ENCODE measurements around the gene LDB2. TPM values are rescaled to one million over a fixed set of nuclear protein-coding genes. Genes with fewer than 3 reads are reported as not detected.

Gene LDB2
- total and polyA plus RNA-seq, 2 donors (not counting 1 experiment from before 2014, with no cell fraction given) = 41.6 to 78.3 TPM

DNA sequence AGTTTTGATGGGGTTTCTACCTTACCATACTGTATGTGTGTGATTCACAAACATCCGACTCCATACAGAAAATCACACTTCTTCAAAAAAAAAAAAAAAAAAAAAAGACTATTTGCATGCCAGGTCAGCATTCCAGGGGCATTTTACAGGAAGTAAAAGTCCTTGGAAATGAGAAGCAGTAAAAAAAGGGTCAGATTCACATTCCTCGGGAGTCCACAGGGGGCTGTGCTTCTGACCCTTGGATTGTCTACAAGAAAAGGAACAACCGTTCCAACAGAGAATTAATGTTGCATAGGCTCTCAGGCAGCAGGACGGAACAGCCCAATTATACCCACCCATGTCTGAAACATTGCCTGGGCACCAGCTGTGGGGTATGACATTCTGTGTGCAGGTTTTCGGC lies 290.3 kb downstream of the LDB2 start:
- no peak overlapping the region for H3K27ac ChIP-seq (ENCODE audit: insufficient read depth, low read length)
- no peak overlapping the region for H3K9ac ChIP-seq (ENCODE audit: insufficient read depth, low read length)
- peak in 1 of 2 donors; percentile 58 for DNase-seq (ENCODE audit: low read depth in 2 of 2)
- H3K9me3 ChIP-seq (ENCODE audit: control insufficient read depth, insufficient read depth, low read depth, low read length) = no peaks in the 10 kb centered on the region
- H2AFZ ChIP-seq (ENCODE audit: low read length) = no peak overlapping the region
- TF ChIP-seq, protein P1, sequence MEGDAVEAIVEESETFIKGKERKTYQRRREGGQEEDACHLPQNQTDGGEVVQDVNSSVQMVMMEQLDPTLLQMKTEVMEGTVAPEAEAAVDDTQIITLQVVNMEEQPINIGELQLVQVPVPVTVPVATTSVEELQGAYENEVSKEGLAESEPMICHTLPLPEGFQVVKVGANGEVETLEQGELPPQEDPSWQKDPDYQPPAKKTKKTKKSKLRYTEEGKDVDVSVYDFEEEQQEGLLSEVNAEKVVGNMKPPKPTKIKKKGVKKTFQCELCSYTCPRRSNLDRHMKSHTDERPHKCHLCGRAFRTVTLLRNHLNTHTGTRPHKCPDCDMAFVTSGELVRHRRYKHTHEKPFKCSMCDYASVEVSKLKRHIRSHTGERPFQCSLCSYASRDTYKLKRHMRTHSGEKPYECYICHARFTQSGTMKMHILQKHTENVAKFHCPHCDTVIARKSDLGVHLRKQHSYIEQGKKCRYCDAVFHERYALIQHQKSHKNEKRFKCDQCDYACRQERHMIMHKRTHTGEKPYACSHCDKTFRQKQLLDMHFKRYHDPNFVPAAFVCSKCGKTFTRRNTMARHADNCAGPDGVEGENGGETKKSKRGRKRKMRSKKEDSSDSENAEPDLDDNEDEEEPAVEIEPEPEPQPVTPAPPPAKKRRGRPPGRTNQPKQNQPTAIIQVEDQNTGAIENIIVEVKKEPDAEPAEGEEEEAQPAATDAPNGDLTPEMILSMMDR (conservative IDR thresholded peaks at IDR 0.05 in 1 of 2, IDR thresholded peaks at IDR 0.05 in 1 of 2; ENCODE audit: low read depth in 1 of 2, low read length in 2 of 2) = no peak
- TF ChIP-seq EZH2 (IDR thresholded peaks at IDR 0.05; ENCODE audit: low read length, missing control alignments) = no peak
- no peaks in the 10 kb centered on the region for H3K36me3 ChIP-seq (ENCODE audit: control insufficient read depth, insufficient read depth, low read length)
- H3K4me2 ChIP-seq (ENCODE audit: extremely low read depth, insufficient read depth, low read length) = no peak overlapping the region
- no peaks in the 10 kb centered on the region for H4K20me1 ChIP-seq (ENCODE audit: control insufficient read depth, extremely low read depth, insufficient read depth, low read length)
- no peaks in the 10 kb centered on the region for H3K4me1 ChIP-seq (ENCODE audit: control insufficient read depth, extremely low read depth, insufficient read depth, low read length)
- no peaks in the 10 kb centered on the region for H3K79me2 ChIP-seq (ENCODE audit: control insufficient read depth, insufficient read depth, low read length)
- no peaks in the 10 kb centered on the region for H3K27me3 ChIP-seq (ENCODE audit: control insufficient read depth, insufficient read depth, low read length)
- no peak overlapping the region for H3K4me3 ChIP-seq (replicated peaks in 1 of 4; ENCODE audit: control extremely low read depth in 1 of 4, insufficient read depth in 1 of 4, low read depth in 3 of 4, low read length in 4 of 4)

DNA sequence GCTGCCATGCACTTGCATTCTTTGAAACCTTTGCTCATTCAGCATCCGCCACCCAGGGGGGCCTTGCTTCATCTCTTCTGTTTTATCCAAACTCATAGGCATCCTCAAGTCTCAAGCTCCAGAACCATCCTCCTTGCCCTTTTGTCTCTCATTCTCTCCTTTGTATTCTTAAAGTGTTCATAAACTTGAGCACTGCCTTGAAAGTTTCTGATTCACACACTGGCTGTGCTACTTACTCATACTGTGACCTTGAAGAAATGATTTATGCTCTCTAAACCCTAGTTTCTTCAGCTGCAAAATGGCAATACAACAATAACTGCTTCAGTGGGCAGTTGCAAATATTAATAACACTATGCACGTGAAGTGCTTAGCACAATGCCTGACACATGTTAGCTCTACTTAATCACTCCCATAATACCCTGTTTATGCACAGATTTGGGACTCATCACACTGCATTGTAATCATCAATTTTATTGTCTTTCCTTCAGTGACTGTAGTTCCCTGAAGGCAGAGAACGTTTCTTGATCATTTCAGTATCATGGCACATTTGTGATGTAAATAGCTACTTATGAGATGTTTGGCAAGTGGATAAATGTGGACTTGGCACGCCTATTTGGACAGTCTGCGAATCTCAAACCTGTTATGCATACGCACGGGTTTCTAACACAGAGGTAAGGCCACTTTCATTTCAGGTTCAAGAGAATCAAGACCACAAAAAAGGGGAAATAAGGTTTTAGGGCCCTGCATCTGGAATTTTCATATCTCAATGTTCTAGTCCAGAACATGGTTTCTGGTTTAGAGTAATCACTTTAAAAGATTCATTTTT lies 291.0 kb downstream of the LDB2 start:
- TF ChIP-seq, protein P1 (conservative IDR thresholded peaks at IDR 0.05 in 1 of 2, IDR thresholded peaks at IDR 0.05 in 1 of 2; ENCODE audit: low read depth in 1 of 2, low read length in 2 of 2) = no peak
- TF ChIP-seq EZH2 (IDR thresholded peaks at IDR 0.05; ENCODE audit: low read length, missing control alignments) = no peak
- Histone ChIP-seq H3K4me3 (replicated peaks in 1 of 4; ENCODE audit: control extremely low read depth in 1 of 4, insufficient read depth in 1 of 4, low read depth in 3 of 4, low read length in 4 of 4) (no peak overlapping the region), H4K20me1 (ENCODE audit: control insufficient read depth, extremely low read depth, insufficient read depth, low read length) (no peaks in the 10 kb centered on the region), H3K27me3 (ENCODE audit: control insufficient read depth, insufficient read depth, low read length) (no peaks in the 10 kb centered on the region), H3K4me1 (ENCODE audit: control insufficient read depth, extremely low read depth, insufficient read depth, low read length) (no peaks in the 10 kb centered on the region), H3K9me3 (ENCODE audit: control insufficient read depth, insufficient read depth, low read depth, low read length) (no peaks in the 10 kb centered on the region), H3K27ac (ENCODE audit: insufficient read depth, low read length) (no peak overlapping the region), H3K36me3 (ENCODE audit: control insufficient read depth, insufficient read depth, low read length) (no peaks in the 10 kb centered on the region), H2AFZ (ENCODE audit: low read length) (no peak overlapping the region), H3K79me2 (ENCODE audit: control insufficient read depth, insufficient read depth, low read length) (no peaks in the 10 kb centered on the region), H3K9ac (ENCODE audit: insufficient read depth, low read length) (no peak overlapping the region), H3K4me2 (ENCODE audit: extremely low read depth, insufficient read depth, low read length) (no peak overlapping the region)
- no peak for DNase-seq (ENCODE audit: low read depth in 2 of 2)

DNA sequence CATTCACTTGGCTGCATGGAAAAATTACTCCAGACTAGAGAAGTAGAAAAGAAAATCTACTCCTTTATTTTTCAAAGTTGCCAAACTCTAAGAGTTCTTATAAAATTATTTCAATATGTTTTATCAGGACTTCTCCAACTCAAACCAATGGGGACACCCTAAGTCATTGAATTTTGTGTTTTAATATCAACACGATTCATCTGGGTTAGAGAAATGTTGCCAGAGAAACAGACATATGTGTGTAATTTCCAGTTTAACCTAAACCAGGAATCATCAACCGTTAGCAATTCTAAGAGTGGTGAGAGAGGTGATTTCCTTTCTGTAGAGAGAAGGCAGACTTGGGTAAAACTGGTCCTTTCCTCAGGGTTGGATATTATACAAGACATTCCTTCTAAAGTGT lies 291.8 kb downstream of the LDB2 start:
- H3K4me1 ChIP-seq (ENCODE audit: control insufficient read depth, extremely low read depth, insufficient read depth, low read length) = no peaks in the 10 kb centered on the region
- no peaks in the 10 kb centered on the region for H3K79me2 ChIP-seq (ENCODE audit: control insufficient read depth, insufficient read depth, low read length)
- H3K36me3 ChIP-seq (ENCODE audit: control insufficient read depth, insufficient read depth, low read length) = no peaks in the 10 kb centered on the region
- TF ChIP-seq, protein P1 (conservative IDR thresholded peaks at IDR 0.05 in 1 of 2, IDR thresholded peaks at IDR 0.05 in 1 of 2; ENCODE audit: low read depth in 1 of 2, low read length in 2 of 2) = no peak
- TF ChIP-seq EZH2 (IDR thresholded peaks at IDR 0.05; ENCODE audit: low read length, missing control alignments) = no peak
- H3K4me3 ChIP-seq (replicated peaks in 1 of 4; ENCODE audit: control extremely low read depth in 1 of 4, insufficient read depth in 1 of 4, low read depth in 3 of 4, low read length in 4 of 4) = no peak overlapping the region
- H4K20me1 ChIP-seq (ENCODE audit: control insufficient read depth, extremely low read depth, insufficient read depth, low read length) = no peaks in the 10 kb centered on the region
- no peak overlapping the region for H2AFZ ChIP-seq (ENCODE audit: low read length)
- DNase-seq (ENCODE audit: low read depth in 2 of 2) = no peak
- H3K27me3 ChIP-seq (ENCODE audit: control insufficient read depth, insufficient read depth, low read length) = no peaks in the 10 kb centered on the region
- no peak overlapping the region for H3K4me2 ChIP-seq (ENCODE audit: extremely low read depth, insufficient read depth, low read length)
- no peak overlapping the region for H3K9ac ChIP-seq (ENCODE audit: insufficient read depth, low read length)
- H3K9me3 ChIP-seq (ENCODE audit: control insufficient read depth, insufficient read depth, low read depth, low read length) = no peaks in the 10 kb centered on the region
- H3K27ac ChIP-seq (ENCODE audit: insufficient read depth, low read length) = no peak overlapping the region
